Peyer's patch (tissue), 4 donors: ENCODE data around the gene TNN. TPM values are rescaled to one million over a fixed set of nuclear protein-coding genes. Genes with fewer than 3 reads are reported as not detected.

Source experiments
- DNase-seq, 3 donors: peaks; one replicate each; pipeline ENCODE4 v3.0.0-alpha.2; 2017 to 2019
- H3K27ac ChIP-seq, 4 donors: fragments of 200-600 bp; sonication (generic); one replicate each; pipeline ENCODE4 v1.5.1; 2016 to 2019
- H3K27me3 ChIP-seq, 2 donors: fragments of 200-600 bp; sonication (generic); one replicate each; pipeline ENCODE4 v1.5.1; 2019
- H3K36me3 ChIP-seq, 3 donors: fragments of 200-600 bp; sonication (generic); one replicate each; pipeline ENCODE4 v1.5.1; 2016 to 2019
- H3K4me1 ChIP-seq, 4 donors: fragments of 200-600 bp; sonication (generic); one replicate each; pipeline ENCODE4 v1.5.1; 2016 to 2019
- H3K4me3 ChIP-seq, 4 donors: fragments of 200-600 bp; sonication (generic); 1 replicate in 3 of 4; 2 replicates in 1 of 4; pipeline ENCODE4 v1.5.1; 2016 to 2019; ENCODE audit warnings: mild to moderate bottlenecking in 1 of 4
- H3K9me3 ChIP-seq, 4 donors: fragments of 200-600 bp; sonication (generic); one replicate each; pipeline ENCODE4 v1.5.1; 2016 to 2019; ENCODE audit warnings: mild to moderate bottlenecking in 1 of 4
- CTCF ChIP-seq, 6 experiments: fragments of 450-650 bp in 4 of 6; fragments of 200-600 bp in 2 of 6; sonication (generic) in 1 of 6; IDR thresholded peaks; one replicate each; pipeline ENCODE4 v1.5.1; 2017 to 2019; ENCODE audit warnings: antibody characterized with exemption in 6 of 6, mild to moderate bottlenecking in 3 of 6, moderate library complexity in 1 of 6
- POLR2A ChIP-seq, 2 donors: fragments of 450-650 bp; IDR thresholded peaks; one replicate each; pipeline ENCODE4 v1.5.1; 2017; ENCODE audit warnings: antibody characterized with exemption in 2 of 2, mild to moderate bottlenecking in 2 of 2, moderate library complexity in 2 of 2
- total RNA-seq, 4 donors: library from RNA; depleted of rRNA; stranded (reverse); fragments of >200 nt; gene quantifications; one replicate each; pipeline ENCODE4 v1.1.0, GENCODE V29; 2016

Gene TNN
- total RNA-seq, 4 donors from 2014 or later, result 0.35 to 0.83 TPM; not detected in 2

DNA sequence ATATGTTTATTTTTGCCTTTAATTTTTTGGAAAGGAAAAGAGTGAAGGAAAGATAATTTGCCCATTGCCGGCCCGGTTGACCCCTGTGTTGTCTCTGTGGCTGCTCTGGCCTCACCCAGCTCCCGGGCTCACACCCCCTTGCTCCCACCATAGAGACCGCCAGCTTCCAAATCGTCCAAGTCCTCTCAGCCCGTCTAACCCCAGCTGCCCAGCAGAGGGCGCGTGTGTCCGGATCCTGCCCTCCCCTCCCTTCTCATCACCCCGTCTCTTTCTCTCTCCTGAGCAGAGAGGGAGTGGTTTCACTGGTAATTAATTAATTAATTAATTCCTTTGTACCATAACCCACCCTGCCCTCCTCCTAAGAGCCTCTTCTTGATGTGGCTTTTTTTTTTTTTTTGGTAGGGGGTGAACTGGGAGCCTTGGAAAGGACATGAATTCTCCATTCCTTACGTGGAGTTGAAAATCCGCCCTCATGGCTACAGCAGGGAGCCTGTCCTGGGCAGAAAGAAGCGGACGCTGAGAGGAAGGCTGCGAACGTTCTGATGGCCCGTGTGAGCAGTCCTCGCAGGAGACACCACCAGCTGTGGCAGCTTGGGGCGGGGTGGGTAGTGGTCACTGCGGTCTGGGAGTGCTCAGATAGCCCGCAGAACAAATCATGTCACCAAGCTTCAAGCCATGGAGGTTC lies 79.0 kb downstream of the TNN start:
- DNase-seq, result peak; percentile 59 to 85 (median 71)
- H3K9me3 ChIP-seq, result no peaks in the 10 kb centered on the region
- H3K36me3 ChIP-seq, result no peaks in the 10 kb centered on the region
- no peak overlapping the region for H3K27ac ChIP-seq
- no peaks in the 10 kb centered on the region for H3K27me3 ChIP-seq
- H3K4me3 ChIP-seq, result no peak overlapping the region
- H3K4me1 ChIP-seq, result no peaks in the 10 kb centered on the region
- TF ChIP-seq CTCF (IDR thresholded peaks at IDR 0.05) (peak in 5 of 6 experiments; percentile 56 to 84 (median 63)), POLR2A (IDR thresholded peaks at IDR 0.05) (no peak)

GRCh38 chr1:175147569-175147968 lies 79.9 kb downstream of the TNN start:
- no peaks in the 10 kb centered on the region for H3K27me3 ChIP-seq
- no peak for TF ChIP-seq CTCF (IDR thresholded peaks at IDR 0.05)
- no peak for TF ChIP-seq POLR2A (IDR thresholded peaks at IDR 0.05)
- no peak overlapping the region for H3K27ac ChIP-seq
- H3K9me3 ChIP-seq, result no peaks in the 10 kb centered on the region
- H3K4me3 ChIP-seq, result no peak overlapping the region
- H3K36me3 ChIP-seq, result no peaks in the 10 kb centered on the region
- no peaks in the 10 kb centered on the region for H3K4me1 ChIP-seq
- no peak for DNase-seq

DNA sequence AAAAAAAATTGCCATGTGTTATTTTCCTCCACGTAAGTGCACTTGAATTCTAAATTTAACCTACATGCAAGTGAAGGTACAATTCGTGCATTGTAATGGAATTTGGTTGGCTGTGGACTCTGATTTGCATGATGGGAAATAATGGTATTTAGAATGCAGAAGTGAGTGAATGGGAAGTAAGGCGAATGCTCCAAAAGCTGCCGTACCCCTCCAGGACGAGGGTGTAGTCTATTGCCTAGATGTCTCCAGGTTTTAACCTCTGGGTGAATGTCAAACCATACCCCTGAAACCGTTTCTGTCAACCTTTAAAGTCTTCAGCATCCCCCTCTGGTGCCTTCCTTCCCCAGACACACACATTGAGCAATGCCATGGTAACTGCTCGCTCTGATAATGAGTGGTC lies 80.4 kb downstream of the TNN start:
- Histone ChIP-seq H3K4me3 (no peak overlapping the region), H3K27me3 (no peaks in the 10 kb centered on the region), H3K27ac (no peak overlapping the region), H3K4me1 (no peaks in the 10 kb centered on the region), H3K9me3 (no peaks in the 10 kb centered on the region), H3K36me3 (no peaks in the 10 kb centered on the region)
- no peak for TF ChIP-seq POLR2A (IDR thresholded peaks at IDR 0.05)
- no peak for TF ChIP-seq CTCF (IDR thresholded peaks at IDR 0.05)
- no peak for DNase-seq

- no peaks in the 10 kb centered on the region for H3K9me3 ChIP-seq
- peaks cover 0 to 6% (median 0%) of the 10 kb centered on the region in 4 donors for H3K4me1 ChIP-seq
- TF ChIP-seq POLR2A (IDR thresholded peaks at IDR 0.05), result no peak
- TF ChIP-seq CTCF (IDR thresholded peaks at IDR 0.05), result no peak
- no peak overlapping the region for H3K4me3 ChIP-seq
- no peak overlapping the region for H3K27ac ChIP-seq
- DNase-seq, result no peak
- no peaks in the 10 kb centered on the region for H3K27me3 ChIP-seq
- H3K36me3 ChIP-seq, result no peaks in the 10 kb centered on the region
These were observed 83.1 kb downstream of the TNN start for GRCh38 chr1:175150596-175151319.

DNA sequence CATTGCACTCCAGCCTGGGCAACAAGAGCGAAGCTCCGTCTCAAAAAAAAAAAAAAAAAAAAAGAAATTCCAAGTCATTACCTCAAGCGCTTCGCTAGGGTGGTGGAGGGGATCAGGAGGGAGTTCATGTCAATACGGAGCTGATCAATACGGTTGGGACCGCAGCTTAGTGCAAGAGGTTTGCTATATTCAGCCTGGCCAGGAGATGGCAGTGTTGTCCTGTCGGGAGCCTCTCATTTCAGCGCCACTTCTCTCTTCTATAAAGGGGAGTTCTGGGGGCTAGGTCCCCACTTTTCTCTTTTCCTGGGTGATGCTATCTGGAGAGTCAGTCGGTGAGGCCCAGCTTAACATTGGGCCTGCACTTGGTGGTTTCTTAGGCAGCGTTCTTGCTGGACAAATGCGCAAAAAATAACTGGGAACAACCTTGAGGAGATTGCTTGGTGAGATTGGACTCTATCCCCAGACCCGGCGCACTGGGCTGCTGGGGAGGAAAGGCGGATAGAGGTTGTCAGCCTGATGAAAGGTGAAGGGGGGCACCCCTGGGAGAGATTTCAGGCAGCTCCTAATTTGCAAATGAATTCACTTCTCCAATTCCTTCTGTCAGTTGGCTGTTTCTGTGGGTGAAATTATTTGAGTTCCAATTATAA lies 84.5 kb downstream of the TNN start:
- H3K4me3 ChIP-seq, result no peak overlapping the region
- no peaks in the 10 kb centered on the region for H3K27me3 ChIP-seq
- peak; percentile 82 to 90 (median 84) for TF ChIP-seq CTCF (IDR thresholded peaks at IDR 0.05)
- TF ChIP-seq POLR2A (IDR thresholded peaks at IDR 0.05), result no peak
- peak; percentile 67 to 88 (median 69) for DNase-seq
- H3K4me1 ChIP-seq, result peaks cover 0 to 6% (median 0%) of the 10 kb centered on the region in 4 donors
- no peaks in the 10 kb centered on the region for H3K36me3 ChIP-seq
- no peak overlapping the region for H3K27ac ChIP-seq
- no peaks in the 10 kb centered on the region for H3K9me3 ChIP-seq
